Measurements from ENCODE around the gene SASH1.

SASH1 gene

DNA sequence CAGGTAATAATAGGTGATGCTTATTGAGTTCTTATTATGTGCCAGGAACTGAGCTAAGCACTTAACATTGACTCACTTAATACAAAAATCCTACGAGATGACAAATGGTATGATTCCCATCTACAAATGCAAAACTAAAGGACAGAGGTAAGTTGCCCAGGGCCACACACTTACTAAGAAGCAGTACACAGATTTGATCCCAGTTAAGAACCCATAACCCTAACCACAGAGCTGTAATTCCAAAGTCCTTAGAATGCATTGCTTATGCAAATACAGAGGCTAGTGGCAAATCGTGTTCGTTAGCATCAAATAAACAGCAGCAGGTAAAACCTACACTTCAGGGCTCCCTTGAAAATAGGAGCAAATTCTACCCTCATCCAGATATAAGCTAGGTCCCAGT, 104.0 kb downstream of the SASH1 start:
- POLR2A ChIA-PET: no interaction called here
- no peak for DNase-seq (ENCODE audit: extremely low spot score)

DNA sequence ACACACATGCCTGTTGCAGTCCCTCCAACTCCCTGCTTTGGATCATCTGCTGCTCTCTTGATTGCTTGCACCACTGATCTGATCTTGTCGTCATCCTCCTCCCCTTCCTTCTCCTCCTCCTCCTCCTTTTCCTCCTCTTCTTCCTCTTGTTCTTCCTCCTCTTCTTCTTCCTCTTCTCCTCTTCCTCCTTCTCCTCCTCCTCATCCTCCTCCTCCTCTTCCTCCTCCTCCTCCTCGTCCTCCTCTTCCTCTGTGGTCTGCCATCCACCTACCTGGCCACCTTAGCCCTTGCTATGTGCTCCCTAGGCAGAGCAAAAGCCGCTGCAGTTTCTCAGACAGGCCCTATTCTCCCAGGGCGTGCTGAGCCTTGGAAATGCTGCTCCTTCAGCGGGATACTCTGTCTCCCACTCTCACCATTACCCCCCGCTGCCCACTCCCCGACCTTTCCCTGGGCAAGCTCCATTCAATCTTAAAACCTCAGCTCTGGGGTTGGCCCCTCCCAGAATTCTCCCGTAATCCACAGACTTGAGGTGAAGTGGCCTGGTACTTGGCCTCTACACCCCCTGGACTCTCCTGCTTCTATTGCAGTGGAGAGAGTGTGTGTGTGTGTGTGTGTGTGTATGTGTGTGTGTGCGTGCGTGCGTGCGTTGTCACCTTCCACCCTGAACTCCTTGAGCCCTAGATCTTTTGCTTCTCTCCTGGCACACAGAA, 105.0 kb downstream of the SASH1 start:
- ChIA-PET CTCF (no interaction called here), POLR2A (no interaction called here)
- TF ChIP-seq SUZ12 (IDR thresholded peaks at IDR 0.05) (no peak), ARNT (IDR thresholded peaks at IDR 0.05) (no peak), TARDBP (IDR thresholded peaks at IDR 0.05) (no peak), CTBP1 (IDR thresholded peaks at IDR 0.05; ENCODE audit: borderline replicate concordance) (no peak), HDGF (IDR thresholded peaks at IDR 0.05; ENCODE audit: borderline replicate concordance) (no peak), SP1 (IDR thresholded peaks at IDR 0.05) (no peak), L3MBTL2 (conservative IDR thresholded peaks at IDR 0.05) (no peak), FOXK2 (IDR thresholded peaks at IDR 0.05) (no peak), ZNF384 (IDR thresholded peaks at IDR 0.05) (no peak), ELF4 (IDR thresholded peaks at IDR 0.05) (no peak), FOXM1 (IDR thresholded peaks at IDR 0.05; ENCODE audit: borderline replicate concordance) (no peak), FOXA1 (IDR thresholded peaks at IDR 0.05) (no peak), LEF1 (IDR thresholded peaks at IDR 0.05; ENCODE audit: borderline replicate concordance) (no peak), NFRKB (IDR thresholded peaks at IDR 0.05) (no peak), BHLHE40 (IDR thresholded peaks at IDR 0.05; ENCODE audit: borderline replicate concordance) (no peak)
- TF ChIP-seq, protein P1, sequence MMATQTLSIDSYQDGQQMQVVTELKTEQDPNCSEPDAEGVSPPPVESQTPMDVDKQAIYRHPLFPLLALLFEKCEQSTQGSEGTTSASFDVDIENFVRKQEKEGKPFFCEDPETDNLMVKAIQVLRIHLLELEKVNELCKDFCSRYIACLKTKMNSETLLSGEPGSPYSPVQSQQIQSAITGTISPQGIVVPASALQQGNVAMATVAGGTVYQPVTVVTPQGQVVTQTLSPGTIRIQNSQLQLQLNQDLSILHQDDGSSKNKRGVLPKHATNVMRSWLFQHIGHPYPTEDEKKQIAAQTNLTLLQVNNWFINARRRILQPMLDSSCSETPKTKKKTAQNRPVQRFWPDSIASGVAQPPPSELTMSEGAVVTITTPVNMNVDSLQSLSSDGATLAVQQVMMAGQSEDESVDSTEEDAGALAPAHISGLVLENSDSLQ (IDR thresholded peaks at IDR 0.05): no peak
- no peak for DNase-seq (ENCODE audit: extremely low spot score)

More for the DNA sequence above, 104.0 kb downstream of the SASH1 start:
- no peak for TF ChIP-seq BHLHE40 (IDR thresholded peaks at IDR 0.05; ENCODE audit: borderline replicate concordance)
- no peak for TF ChIP-seq SP1 (IDR thresholded peaks at IDR 0.05)
- TF ChIP-seq ARNT (IDR thresholded peaks at IDR 0.05): no peak
- TF ChIP-seq, protein P1 (IDR thresholded peaks at IDR 0.05): no peak
- TF ChIP-seq SUZ12 (IDR thresholded peaks at IDR 0.05): no peak
- TF ChIP-seq L3MBTL2 (conservative IDR thresholded peaks at IDR 0.05): no peak
- no peak for TF ChIP-seq ELF4 (IDR thresholded peaks at IDR 0.05)
- no peak for TF ChIP-seq FOXM1 (IDR thresholded peaks at IDR 0.05; ENCODE audit: borderline replicate concordance)
- TF ChIP-seq FOXA1 (IDR thresholded peaks at IDR 0.05): no peak
- TF ChIP-seq FOXK2 (IDR thresholded peaks at IDR 0.05): no peak
- TF ChIP-seq HDGF (IDR thresholded peaks at IDR 0.05; ENCODE audit: borderline replicate concordance): no peak
- TF ChIP-seq CTBP1 (IDR thresholded peaks at IDR 0.05; ENCODE audit: borderline replicate concordance): no peak
- TF ChIP-seq ZNF384 (IDR thresholded peaks at IDR 0.05): no peak
- no peak for TF ChIP-seq TARDBP (IDR thresholded peaks at IDR 0.05)
- CTCF ChIA-PET: no interaction called here

DNA sequence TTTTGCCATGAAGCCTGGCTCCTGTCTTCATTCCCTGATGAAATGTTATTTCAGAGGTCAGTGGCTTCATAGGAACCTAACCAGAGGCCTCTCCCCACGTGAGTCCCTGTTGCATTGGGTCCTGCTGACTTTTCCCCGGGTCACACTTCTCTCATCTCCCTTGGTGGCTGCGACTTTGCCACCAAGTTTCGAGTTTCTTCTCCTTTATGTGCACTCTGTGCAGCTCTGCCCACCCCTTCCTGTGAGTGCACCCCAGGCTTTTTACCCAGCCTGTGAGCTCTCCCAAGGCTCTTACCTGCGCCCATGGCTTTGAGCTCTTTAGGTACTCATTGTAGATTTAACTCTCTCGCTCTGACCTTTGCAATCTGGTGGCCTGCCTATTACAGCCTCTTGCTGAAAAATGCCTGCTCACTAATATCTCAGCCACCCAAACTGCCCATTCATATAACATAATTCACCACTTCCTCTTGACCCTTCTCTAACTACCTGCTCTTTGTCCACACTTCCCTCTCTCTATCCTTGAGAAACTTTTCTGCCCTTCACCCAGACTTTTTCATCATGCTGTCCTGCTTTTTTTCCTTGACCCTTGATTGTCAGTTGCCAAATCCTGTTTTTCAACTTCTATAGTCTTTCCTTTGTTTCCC, 105.9 kb downstream of the SASH1 start:
- CTCF ChIA-PET: no interaction called here

DNA sequence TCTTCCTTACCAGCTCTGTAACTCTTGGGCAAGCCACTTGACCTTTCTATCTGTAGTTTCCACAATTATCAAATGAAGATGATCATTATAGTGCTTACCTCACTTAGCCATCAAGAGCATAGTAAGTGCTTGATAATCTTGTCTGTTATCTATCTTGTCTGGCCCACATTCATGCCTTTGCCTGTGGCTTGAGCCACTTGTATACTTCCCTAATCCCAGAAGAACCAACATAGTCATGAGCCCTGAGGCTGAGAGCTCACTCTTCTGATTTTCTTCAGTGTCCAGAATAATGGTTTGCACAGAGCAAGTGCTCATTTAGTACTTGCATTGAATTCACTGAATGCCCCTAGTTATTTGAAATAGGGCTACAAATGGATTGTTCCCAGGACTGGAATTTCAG, 108.2 kb downstream of the SASH1 start:
- TF ChIP-seq, protein P1 (IDR thresholded peaks at IDR 0.05): no peak
- TF ChIP-seq L3MBTL2 (conservative IDR thresholded peaks at IDR 0.05) (no peak), NFRKB (IDR thresholded peaks at IDR 0.05) (no peak), ZNF384 (IDR thresholded peaks at IDR 0.05) (no peak), LEF1 (IDR thresholded peaks at IDR 0.05; ENCODE audit: borderline replicate concordance) (no peak), FOXK2 (IDR thresholded peaks at IDR 0.05) (no peak), TARDBP (IDR thresholded peaks at IDR 0.05) (no peak), HDGF (IDR thresholded peaks at IDR 0.05; ENCODE audit: borderline replicate concordance) (no peak), SP1 (IDR thresholded peaks at IDR 0.05) (no peak), ARNT (IDR thresholded peaks at IDR 0.05) (no peak), SUZ12 (IDR thresholded peaks at IDR 0.05) (no peak), FOXM1 (IDR thresholded peaks at IDR 0.05; ENCODE audit: borderline replicate concordance) (no peak)
- ChIA-PET POLR2A (no interaction called here), CTCF (no interaction called here)
- DNase-seq (ENCODE audit: extremely low spot score): no peak

More for the DNA sequence above, 105.9 kb downstream of the SASH1 start:
- TF ChIP-seq LEF1 (IDR thresholded peaks at IDR 0.05; ENCODE audit: borderline replicate concordance) (no peak), ARNT (IDR thresholded peaks at IDR 0.05) (no peak), FOXM1 (IDR thresholded peaks at IDR 0.05; ENCODE audit: borderline replicate concordance) (no peak), SUZ12 (IDR thresholded peaks at IDR 0.05) (no peak), L3MBTL2 (conservative IDR thresholded peaks at IDR 0.05) (no peak), FOXA1 (IDR thresholded peaks at IDR 0.05) (no peak), ZNF384 (IDR thresholded peaks at IDR 0.05) (no peak), FOXK2 (IDR thresholded peaks at IDR 0.05) (no peak), SP1 (IDR thresholded peaks at IDR 0.05) (no peak), ELF4 (IDR thresholded peaks at IDR 0.05) (no peak), BHLHE40 (IDR thresholded peaks at IDR 0.05; ENCODE audit: borderline replicate concordance) (no peak)
- TF ChIP-seq, protein P1 (IDR thresholded peaks at IDR 0.05): no peak
- POLR2A ChIA-PET: no interaction called here
- DNase-seq (ENCODE audit: extremely low spot score): no peak

DNA sequence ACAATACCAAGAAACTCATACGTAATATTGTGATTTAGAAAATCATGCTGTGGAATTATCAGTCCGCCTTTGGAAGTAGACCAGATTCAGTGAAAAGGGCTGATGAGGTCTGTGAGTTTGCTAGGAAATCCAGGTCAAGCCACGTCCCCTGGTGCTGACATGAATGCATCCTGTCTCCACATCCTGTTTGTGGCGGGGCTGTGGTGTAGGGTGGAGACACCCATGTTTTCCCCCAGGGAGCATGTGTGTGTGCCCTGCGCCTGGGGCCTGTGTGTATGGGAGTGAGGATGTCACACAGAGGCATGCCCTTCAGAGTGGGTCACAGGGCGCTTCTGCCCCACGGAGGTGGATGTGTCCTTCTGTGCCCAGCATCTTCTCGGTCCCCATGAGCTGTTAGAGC, 109.1 kb downstream of the SASH1 start:
- no peak for DNase-seq (ENCODE audit: extremely low spot score)
- ChIA-PET CTCF (no interaction called here), POLR2A (no interaction called here)
- TF ChIP-seq FOXA1 (IDR thresholded peaks at IDR 0.05) (no peak), LEF1 (IDR thresholded peaks at IDR 0.05; ENCODE audit: borderline replicate concordance) (no peak), ZNF384 (IDR thresholded peaks at IDR 0.05) (no peak), FOXM1 (IDR thresholded peaks at IDR 0.05; ENCODE audit: borderline replicate concordance) (no peak), ELF4 (IDR thresholded peaks at IDR 0.05) (no peak), L3MBTL2 (conservative IDR thresholded peaks at IDR 0.05) (no peak), SP1 (IDR thresholded peaks at IDR 0.05) (no peak), SUZ12 (IDR thresholded peaks at IDR 0.05) (no peak), CTBP1 (IDR thresholded peaks at IDR 0.05; ENCODE audit: borderline replicate concordance) (no peak)
- TF ChIP-seq, protein P1 (IDR thresholded peaks at IDR 0.05): no peak
